ENCODE results near the gene OR5C1. TPM values are rescaled to one million over a fixed set of nuclear protein-coding genes. Genes with fewer than 3 reads are reported as not detected.
"Not testable (repeated sequence)": the region's sequence is repeated elsewhere in the genome, so short reads cannot be mapped to it uniquely, and the experiment has no call there.

Gene OR5C1
- total RNA-seq, 1 donor from 2014 or later = not detected

DNA sequence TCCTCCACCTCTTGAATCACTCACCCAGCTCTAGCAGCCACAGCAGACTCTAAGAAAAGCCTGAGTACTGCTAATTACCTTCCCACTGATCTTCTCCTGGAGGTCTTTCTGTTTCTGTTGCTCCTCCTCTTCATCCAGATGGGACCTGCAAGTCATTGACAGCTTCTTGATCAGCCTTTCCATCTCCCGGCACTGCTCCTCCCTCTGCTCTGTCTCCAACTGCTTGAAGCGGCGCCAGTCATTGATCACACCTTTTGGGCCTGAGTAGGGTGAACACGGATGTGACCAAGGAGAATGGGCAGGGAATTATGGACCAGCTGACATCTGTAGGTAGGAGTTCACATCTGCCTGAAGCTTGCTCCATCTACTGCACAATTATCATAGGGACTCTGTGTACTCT is 34.2 kb downstream of the OR5C1 start:
- no peaks in the 10 kb centered on the region for H3K9me3 Mint-ChIP-seq
- no peak overlapping the region for H3K4me3 Mint-ChIP-seq
- H3K27ac Mint-ChIP-seq = no peak overlapping the region
- TF ChIP-seq, protein P1, sequence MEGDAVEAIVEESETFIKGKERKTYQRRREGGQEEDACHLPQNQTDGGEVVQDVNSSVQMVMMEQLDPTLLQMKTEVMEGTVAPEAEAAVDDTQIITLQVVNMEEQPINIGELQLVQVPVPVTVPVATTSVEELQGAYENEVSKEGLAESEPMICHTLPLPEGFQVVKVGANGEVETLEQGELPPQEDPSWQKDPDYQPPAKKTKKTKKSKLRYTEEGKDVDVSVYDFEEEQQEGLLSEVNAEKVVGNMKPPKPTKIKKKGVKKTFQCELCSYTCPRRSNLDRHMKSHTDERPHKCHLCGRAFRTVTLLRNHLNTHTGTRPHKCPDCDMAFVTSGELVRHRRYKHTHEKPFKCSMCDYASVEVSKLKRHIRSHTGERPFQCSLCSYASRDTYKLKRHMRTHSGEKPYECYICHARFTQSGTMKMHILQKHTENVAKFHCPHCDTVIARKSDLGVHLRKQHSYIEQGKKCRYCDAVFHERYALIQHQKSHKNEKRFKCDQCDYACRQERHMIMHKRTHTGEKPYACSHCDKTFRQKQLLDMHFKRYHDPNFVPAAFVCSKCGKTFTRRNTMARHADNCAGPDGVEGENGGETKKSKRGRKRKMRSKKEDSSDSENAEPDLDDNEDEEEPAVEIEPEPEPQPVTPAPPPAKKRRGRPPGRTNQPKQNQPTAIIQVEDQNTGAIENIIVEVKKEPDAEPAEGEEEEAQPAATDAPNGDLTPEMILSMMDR (conservative IDR thresholded peaks at IDR 0.05) = no peak
- DNase-seq (ENCODE audit: extremely low spot score, unreplicated experiment) = no peak
- H3K27me3 Mint-ChIP-seq = no peaks in the 10 kb centered on the region
- H3K36me3 Mint-ChIP-seq = peaks cover 18% of the 10 kb centered on the region
- peaks cover 9% of the 10 kb centered on the region for H3K4me1 Mint-ChIP-seq (ENCODE audit: unreplicated experiment)

DNA sequence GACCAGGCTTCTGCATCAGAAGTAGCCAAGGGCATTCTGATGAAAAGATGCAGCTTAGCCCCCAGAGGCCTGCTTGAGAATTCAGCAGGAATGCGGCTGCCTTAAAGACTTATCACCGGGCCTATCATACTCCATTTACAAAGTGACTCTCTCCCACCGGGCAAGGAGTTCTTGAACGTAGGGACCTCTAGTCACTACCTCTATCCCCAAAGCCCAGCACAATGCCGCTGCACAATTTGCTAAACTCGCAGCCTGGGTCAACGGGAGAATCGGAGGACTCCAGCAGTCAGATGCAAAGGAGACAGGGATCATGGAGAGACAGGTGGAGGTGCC is 39.0 kb downstream of the OR5C1 start:
- peak overlapping the region; percentile 99 for H3K4me3 Mint-ChIP-seq
- TF ChIP-seq, protein P1 (conservative IDR thresholded peaks at IDR 0.05) = no peak
- no peaks in the 10 kb centered on the region for H3K27me3 Mint-ChIP-seq
- H3K27ac Mint-ChIP-seq = peak overlapping the region; percentile 94
- DNase-seq (ENCODE audit: extremely low spot score, unreplicated experiment) = no peak
- no peaks in the 10 kb centered on the region for H3K9me3 Mint-ChIP-seq
- no peaks in the 10 kb centered on the region for H3K36me3 Mint-ChIP-seq
- H3K4me1 Mint-ChIP-seq (ENCODE audit: unreplicated experiment) = peaks cover 9% of the 10 kb centered on the region

DNA sequence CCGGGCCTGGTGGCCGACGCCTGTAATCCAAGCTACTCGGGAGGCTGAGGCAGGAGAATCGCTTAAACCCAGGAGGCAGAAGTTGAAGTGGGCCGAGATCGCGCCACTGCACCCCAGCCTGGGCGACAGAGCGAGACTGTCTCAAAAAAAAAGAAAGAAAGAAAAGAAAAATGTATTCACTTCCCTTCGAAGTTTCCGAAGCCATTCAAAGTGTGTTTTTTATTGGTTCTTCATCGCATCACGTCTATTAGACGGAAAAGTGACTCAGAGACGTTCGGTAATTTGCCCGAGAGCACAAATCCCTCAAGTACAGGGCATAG is 40.2 kb downstream of the OR5C1 start:
- H3K9me3 Mint-ChIP-seq; DNase-seq (ENCODE audit: extremely low spot score, unreplicated experiment); H3K36me3 Mint-ChIP-seq; H3K27me3 Mint-ChIP-seq; H3K4me1 Mint-ChIP-seq (ENCODE audit: unreplicated experiment): not testable (repeated sequence)
- peak overlapping the region; percentile 94 for H3K27ac Mint-ChIP-seq
- peak overlapping the region; percentile 99 for H3K4me3 Mint-ChIP-seq

DNA sequence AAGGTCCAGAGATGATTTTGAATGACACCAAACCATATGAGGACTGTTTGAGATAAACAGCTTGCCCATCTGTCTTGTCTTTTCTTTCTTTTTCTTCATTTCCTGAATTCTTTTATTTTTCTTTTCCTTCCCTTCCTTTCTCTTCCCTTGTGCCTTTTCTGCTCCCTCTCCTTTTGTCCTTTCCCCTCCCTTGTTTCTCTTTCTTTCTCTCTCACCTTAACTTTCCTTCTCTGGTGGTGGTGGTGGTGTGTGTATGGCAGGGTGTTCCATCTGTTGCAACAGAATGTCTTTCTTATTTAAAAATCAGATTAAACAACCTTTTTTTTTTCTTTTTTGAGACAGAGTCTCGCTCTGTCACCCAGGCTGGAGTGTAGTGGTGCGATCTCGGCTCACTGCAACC is 43.5 kb downstream of the OR5C1 start:
- Mint-ChIP-seq H3K4me1 (ENCODE audit: unreplicated experiment) (peaks cover 2% of the 10 kb centered on the region), H3K36me3 (no peaks in the 10 kb centered on the region), H3K4me3 (no peak overlapping the region), H3K27me3 (no peaks in the 10 kb centered on the region), H3K27ac (no peak overlapping the region), H3K9me3 (no peaks in the 10 kb centered on the region)
- DNase-seq (ENCODE audit: extremely low spot score, unreplicated experiment) = no peak
- TF ChIP-seq, protein P1 (conservative IDR thresholded peaks at IDR 0.05) = no peak

DNA sequence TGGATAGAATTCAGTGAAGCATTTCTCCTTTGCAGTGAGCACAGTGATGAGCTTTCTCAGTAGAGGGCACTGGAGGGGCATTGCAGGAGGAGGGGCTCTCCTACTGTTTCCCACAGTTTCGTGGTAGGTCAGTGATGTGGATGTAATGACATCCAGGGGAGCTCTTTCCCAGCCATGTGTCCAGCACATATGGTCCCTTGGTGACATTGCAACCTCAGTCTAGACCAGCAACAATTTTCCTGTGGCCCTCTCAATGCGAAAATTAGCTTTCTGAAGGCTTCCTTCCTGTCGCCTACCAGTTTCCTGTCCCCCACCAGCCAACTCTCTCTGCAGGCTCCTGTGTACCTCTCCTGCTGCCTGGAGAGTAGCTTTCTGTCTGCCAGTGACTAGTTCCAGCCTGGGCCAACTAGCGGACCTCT is 46.6 kb downstream of the OR5C1 start:
- Mint-ChIP-seq H3K4me1 (ENCODE audit: unreplicated experiment) (no peaks in the 10 kb centered on the region), H3K27ac (no peak overlapping the region), H3K9me3 (peaks cover 7% of the 10 kb centered on the region), H3K27me3 (peaks cover 3% of the 10 kb centered on the region), H3K36me3 (no peaks in the 10 kb centered on the region), H3K4me3 (no peak overlapping the region)
- TF ChIP-seq, protein P1 (conservative IDR thresholded peaks at IDR 0.05) = no peak
- no peak for DNase-seq (ENCODE audit: extremely low spot score, unreplicated experiment)

DNA sequence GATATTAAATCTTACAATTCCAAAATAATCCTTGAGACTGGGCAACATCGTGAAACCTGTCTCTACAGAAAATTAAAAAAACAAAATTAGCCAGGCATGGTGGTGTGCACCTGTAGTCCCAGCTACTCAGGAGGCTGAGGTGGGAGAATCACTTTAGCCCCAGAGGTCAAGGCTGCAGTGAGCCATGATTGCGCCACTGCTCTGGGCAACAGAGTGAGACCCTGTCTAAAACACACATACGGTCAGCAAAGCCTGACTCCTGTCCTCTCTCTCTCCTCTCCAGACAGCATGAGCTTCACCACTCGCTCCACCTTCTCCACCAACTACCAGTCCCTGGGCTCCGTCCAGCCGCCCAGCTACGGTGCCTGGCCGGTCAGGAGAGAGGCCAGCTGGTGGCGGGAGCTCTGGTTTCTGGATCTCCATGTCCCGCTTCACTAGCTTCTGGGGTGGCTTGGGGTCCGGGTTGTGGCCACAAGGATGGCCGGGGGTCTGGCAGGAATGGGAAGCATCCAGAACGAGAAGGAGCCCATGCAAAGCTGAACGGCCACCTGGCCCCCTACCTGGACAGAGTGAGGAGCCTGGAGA is 48.6 kb downstream of the OR5C1 start:
- H3K9me3 Mint-ChIP-seq = peaks cover 7% of the 10 kb centered on the region
- DNase-seq (ENCODE audit: extremely low spot score, unreplicated experiment) = no peak
- TF ChIP-seq, protein P1 (conservative IDR thresholded peaks at IDR 0.05) = no peak
- H3K27me3 Mint-ChIP-seq = peaks cover 3% of the 10 kb centered on the region
- H3K36me3 Mint-ChIP-seq = no peaks in the 10 kb centered on the region
- H3K4me1 Mint-ChIP-seq (ENCODE audit: unreplicated experiment) = no peaks in the 10 kb centered on the region
- H3K27ac Mint-ChIP-seq = no peak overlapping the region
- H3K4me3 Mint-ChIP-seq = no peak overlapping the region

DNA sequence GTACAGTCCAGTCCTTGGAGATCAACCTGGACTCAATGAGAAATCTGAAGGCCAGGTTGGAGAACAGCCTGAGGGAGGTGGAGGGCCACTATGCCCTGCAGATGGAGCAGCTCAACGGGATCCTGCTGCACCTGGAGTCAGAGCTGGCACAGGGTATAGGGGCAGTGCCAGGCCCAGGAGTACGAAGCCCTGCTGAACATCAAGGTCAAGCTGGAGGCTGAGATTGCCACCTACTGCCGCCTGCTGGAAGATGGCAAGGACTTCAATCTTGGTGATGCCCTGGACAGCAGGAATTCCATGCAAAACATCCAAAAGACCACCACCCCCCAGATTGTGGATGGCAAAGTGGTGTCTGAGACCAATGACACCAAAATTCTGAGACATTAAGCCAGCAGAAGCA is 49.7 kb downstream of the OR5C1 start:
- H3K9me3 Mint-ChIP-seq = peaks cover 10% of the 10 kb centered on the region
- not testable (repeated sequence) for H3K36me3 Mint-ChIP-seq; H3K27ac Mint-ChIP-seq; DNase-seq (ENCODE audit: extremely low spot score, unreplicated experiment); H3K4me3 Mint-ChIP-seq; H3K4me1 Mint-ChIP-seq (ENCODE audit: unreplicated experiment); H3K27me3 Mint-ChIP-seq
